Activated CD4-positive, CD25-positive, alpha-beta regulatory T cell (primary cell): Measurements from ENCODE around the gene TRIM64C.
"Not testable (repeated sequence)": the region's sequence is repeated elsewhere in the genome, so short reads cannot be mapped to it uniquely, and the experiment has no call there.

Experiments used
- DNase-seq, 4 experiments: peaks; one replicate each; lab custom pipeline; 2025; lab: John Stamatoyannopoulos, UW

TRIM64C gene

GRCh38 chr11:49059012-49059411, at the start of gene TRIM64C:
TSS of gene TRIM64C (minus strand) at chr11:49059112. CDS start at chr11:49059112, 0 bp downstream.
- DNase-seq = not testable (repeated sequence)

- DNase-seq = not testable (repeated sequence)
Measured at GRCh38 chr11:49102356-49102755, 43.4 kb upstream of the TRIM64C start.

- DNase-seq = not testable (repeated sequence)
Measured at GRCh38 chr11:49069897-49070296, 11.0 kb upstream of the TRIM64C start.

GRCh38 chr11:49049821-49050220, 9.1 kb downstream of the TRIM64C start:
- DNase-seq = not testable (repeated sequence)

GRCh38 chr11:49048229-49048628, 10.7 kb downstream of the TRIM64C start:
- not testable (repeated sequence) for DNase-seq

GRCh38 chr11:49028523-49028922, 30.4 kb downstream of the TRIM64C start, which contains the start of gene TRIM49B:
TSS of gene TRIM49B (plus strand) at chr11:49028823. CDS start at chr11:49031600, 2,777 bp downstream.
- not testable (repeated sequence) for DNase-seq
